Central memory CD8-positive, alpha-beta T cell (primary cell): Measurements from ENCODE around the gene PRDM1.
A peak's percentile ranks its signal among the peaks of the same experiment; 100 is the strongest.

ENCODE experiments used
- ATAC-seq: fragments of 150-1000 bp; cut with Tn5 transposase; replicated peaks from 2 replicates; pipeline ENCODE4 v1.10.0; 2022; ENCODE audit warnings: mild to moderate bottlenecking, moderate FRiP score, moderate number of reproducible peaks; ENCODE audit not compliant: poor library complexity, severe bottlenecking; ENCODE audit errors: extremely low read depth
- DNase-seq, 2 donors: peaks; one replicate each; pipeline ENCODE4 v3.0.0; 2021; ENCODE audit warnings: low spot score in 2 of 2
- H3K27ac Mint-ChIP-seq: one replicate; pipeline ENCODE4 v1.8.0; 2022; ENCODE audit warnings: low read depth, mild to moderate bottlenecking, moderate library complexity, mixed read lengths
- H3K27me3 Mint-ChIP-seq: one replicate; pipeline ENCODE4 v1.8.0; 2022; ENCODE audit warnings: mixed read lengths
- H3K36me3 Mint-ChIP-seq: one replicate; pipeline ENCODE4 v1.8.0; 2022; ENCODE audit warnings: mild to moderate bottlenecking, moderate library complexity, mixed read lengths; ENCODE audit not compliant: insufficient read depth
- H3K4me1 Mint-ChIP-seq: one replicate; pipeline ENCODE4 v1.8.0; 2022; ENCODE audit warnings: mixed read lengths
- H3K4me3 Mint-ChIP-seq: one replicate; pipeline ENCODE4 v1.8.0; 2022; ENCODE audit warnings: mild to moderate bottlenecking, moderate library complexity, mixed read lengths
- H3K9me3 Mint-ChIP-seq: one replicate; pipeline ENCODE4 v1.8.0; 2022; ENCODE audit warnings: mixed read lengths

The PRDM1 gene

GRCh38 chr6:106085984-106086813 is at the start of gene PRDM1:
Gene PRDM1, plus strand, starts transcription at chr6:106086336. Its CDS starts 218 bp downstream, at chr6:106086554.
- ATAC-seq (peak; percentile 87), DNase-seq (peak; percentile 66 to 75)
- Mint-ChIP-seq H3K9me3 (no peaks in the 10 kb centered on the region), H3K4me1 (peaks cover 82% of the 10 kb centered on the region), H3K36me3 (peaks cover 10% of the 10 kb centered on the region), H3K27ac (peak within 1 kb of the TSS; percentile 89), H3K4me3 (peak within 1 kb of the TSS; percentile 97), H3K27me3 (no peaks in the 10 kb centered on the region)

- no peak for DNase-seq
- H3K27me3 Mint-ChIP-seq: no peaks in the 10 kb centered on the region
- no peak overlapping the region for H3K4me3 Mint-ChIP-seq
- no peak overlapping the region for H3K27ac Mint-ChIP-seq
- no peaks in the 10 kb centered on the region for H3K4me1 Mint-ChIP-seq
- peaks cover 7% of the 10 kb centered on the region for H3K9me3 Mint-ChIP-seq
- H3K36me3 Mint-ChIP-seq: no peaks in the 10 kb centered on the region
- no peak for ATAC-seq
Measured at GRCh38 chr6:106037060-106037459, 49.1 kb upstream of the PRDM1 start.

GRCh38 chr6:106039897-106040592 is 46.1 kb upstream of the PRDM1 start:
- Mint-ChIP-seq H3K36me3 (no peaks in the 10 kb centered on the region), H3K27me3 (no peaks in the 10 kb centered on the region), H3K4me3 (no peak overlapping the region), H3K27ac (no peak overlapping the region), H3K4me1 (no peaks in the 10 kb centered on the region), H3K9me3 (peaks cover 7% of the 10 kb centered on the region)
- ATAC-seq (no peak), DNase-seq (no peak)

GRCh38 chr6:106044151-106044550 is 42.0 kb upstream of the PRDM1 start:
- no peak overlapping the region for H3K27ac Mint-ChIP-seq
- no peak for DNase-seq
- H3K9me3 Mint-ChIP-seq: no peaks in the 10 kb centered on the region
- H3K4me1 Mint-ChIP-seq: no peaks in the 10 kb centered on the region
- no peak for ATAC-seq
- no peak overlapping the region for H3K4me3 Mint-ChIP-seq
- H3K27me3 Mint-ChIP-seq: no peaks in the 10 kb centered on the region
- H3K36me3 Mint-ChIP-seq: no peaks in the 10 kb centered on the region

- Mint-ChIP-seq H3K27me3 (no peaks in the 10 kb centered on the region), H3K4me3 (no peak overlapping the region), H3K4me1 (no peaks in the 10 kb centered on the region), H3K27ac (no peak overlapping the region), H3K36me3 (no peaks in the 10 kb centered on the region), H3K9me3 (no peaks in the 10 kb centered on the region)
- no peak for DNase-seq
- no peak for ATAC-seq
Measured at GRCh38 chr6:106045077-106045476, 41.1 kb upstream of the PRDM1 start.

- no peak overlapping the region for H3K27ac Mint-ChIP-seq
- no peaks in the 10 kb centered on the region for H3K36me3 Mint-ChIP-seq
- no peaks in the 10 kb centered on the region for H3K4me1 Mint-ChIP-seq
- no peak overlapping the region for H3K4me3 Mint-ChIP-seq
- no peak for DNase-seq
- no peaks in the 10 kb centered on the region for H3K27me3 Mint-ChIP-seq
- no peak for ATAC-seq
- no peaks in the 10 kb centered on the region for H3K9me3 Mint-ChIP-seq
Measured at GRCh38 chr6:106046116-106046853, 39.9 kb upstream of the PRDM1 start.

GRCh38 chr6:106046854-106047200 is 39.3 kb upstream of the PRDM1 start:
- H3K9me3 Mint-ChIP-seq: no peaks in the 10 kb centered on the region
- H3K27me3 Mint-ChIP-seq: no peaks in the 10 kb centered on the region
- no peak overlapping the region for H3K27ac Mint-ChIP-seq
- no peak for ATAC-seq
- H3K36me3 Mint-ChIP-seq: no peaks in the 10 kb centered on the region
- no peaks in the 10 kb centered on the region for H3K4me1 Mint-ChIP-seq
- DNase-seq: no peak
- no peak overlapping the region for H3K4me3 Mint-ChIP-seq

GRCh38 chr6:106048336-106048735 is 37.8 kb upstream of the PRDM1 start:
- Mint-ChIP-seq H3K27ac (no peak overlapping the region), H3K4me1 (no peaks in the 10 kb centered on the region), H3K36me3 (no peaks in the 10 kb centered on the region), H3K27me3 (no peaks in the 10 kb centered on the region), H3K4me3 (no peak overlapping the region), H3K9me3 (no peaks in the 10 kb centered on the region)
- ATAC-seq (no peak), DNase-seq (no peak)

- Mint-ChIP-seq H3K4me1 (peaks cover 1% of the 10 kb centered on the region), H3K4me3 (no peak overlapping the region), H3K9me3 (no peaks in the 10 kb centered on the region), H3K27ac (no peak overlapping the region), H3K27me3 (no peaks in the 10 kb centered on the region), H3K36me3 (no peaks in the 10 kb centered on the region)
- ATAC-seq (no peak), DNase-seq (no peak)
Measured at GRCh38 chr6:106050538-106050937, 35.6 kb upstream of the PRDM1 start.

- Mint-ChIP-seq H3K9me3 (no peaks in the 10 kb centered on the region), H3K36me3 (no peaks in the 10 kb centered on the region), H3K27ac (peak overlapping the region; percentile 41), H3K4me1 (peaks cover 8% of the 10 kb centered on the region), H3K4me3 (no peak overlapping the region), H3K27me3 (no peaks in the 10 kb centered on the region)
- no peak for ATAC-seq
- DNase-seq: no peak
Measured at GRCh38 chr6:106051226-106051625, 34.9 kb upstream of the PRDM1 start.

- no peak overlapping the region for H3K4me3 Mint-ChIP-seq
- no peaks in the 10 kb centered on the region for H3K36me3 Mint-ChIP-seq
- no peaks in the 10 kb centered on the region for H3K27me3 Mint-ChIP-seq
- ATAC-seq: no peak
- DNase-seq: no peak
- H3K4me1 Mint-ChIP-seq: peaks cover 15% of the 10 kb centered on the region
- no peak overlapping the region for H3K27ac Mint-ChIP-seq
- no peaks in the 10 kb centered on the region for H3K9me3 Mint-ChIP-seq
Measured at GRCh38 chr6:106053484-106054205, 32.5 kb upstream of the PRDM1 start.

GRCh38 chr6:106055489-106055888 is 30.6 kb upstream of the PRDM1 start:
- H3K36me3 Mint-ChIP-seq: no peaks in the 10 kb centered on the region
- no peaks in the 10 kb centered on the region for H3K9me3 Mint-ChIP-seq
- no peaks in the 10 kb centered on the region for H3K27me3 Mint-ChIP-seq
- H3K27ac Mint-ChIP-seq: no peak overlapping the region
- no peak for ATAC-seq
- DNase-seq: no peak
- H3K4me3 Mint-ChIP-seq: no peak overlapping the region
- peaks cover 15% of the 10 kb centered on the region for H3K4me1 Mint-ChIP-seq
